Type B pancreatic cell (in vitro differentiated cells): ENCODE measurements around the gene C9orf78. TPM values are rescaled to one million over a fixed set of nuclear protein-coding genes. Genes with fewer than 3 reads are reported as not detected.

Source experiments
- DNase-seq: peaks from one replicate; pipeline ENCODE4 v3.0.0; 2021; ENCODE audit warnings: mixed read lengths; ENCODE audit not compliant: unreplicated experiment; ENCODE audit errors: extremely low spot score
- H3K27ac Mint-ChIP-seq: 2 replicates; pipeline ENCODE4 v1.8.0; 2021; ENCODE audit warnings: mild to moderate bottlenecking, mixed read lengths
- H3K27me3 Mint-ChIP-seq: 2 replicates; pipeline ENCODE4 v1.8.0; 2021; ENCODE audit warnings: mixed read lengths
- H3K36me3 Mint-ChIP-seq: 2 replicates; pipeline ENCODE4 v1.8.0; 2021; ENCODE audit warnings: mixed read lengths
- H3K4me1 Mint-ChIP-seq: one replicate; pipeline ENCODE4 v1.8.0; 2021; ENCODE audit warnings: mixed read lengths; ENCODE audit not compliant: unreplicated experiment
- H3K4me3 Mint-ChIP-seq: 2 replicates; pipeline ENCODE4 v1.8.0; 2021; ENCODE audit warnings: mild to moderate bottlenecking, mixed read lengths
- H3K9me3 Mint-ChIP-seq: 2 replicates; pipeline ENCODE4 v1.8.0; 2021; ENCODE audit warnings: mixed read lengths
- total RNA-seq: library from RNA; stranded (reverse); gene quantifications from 2 replicates; pipeline ENCODE4 v1.2.1, GENCODE V29; 2021; ENCODE audit warnings: low replicate concordance
- TF ChIP-seq, protein P1 (sequence below): fragments of 200-600 bp; sonication (generic); conservative IDR thresholded peaks from 2 replicates; pipeline ENCODE4 v1.5.0; 2021; ENCODE audit warnings: antibody characterized with exemption, mild to moderate bottlenecking

The C9orf78 gene
- total RNA-seq, 1 donor from 2014 or later, result 35.4 TPM

GRCh38 chr9:129857207-129857606, 22.1 kb upstream of the C9orf78 start:
- TF ChIP-seq, protein P1, sequence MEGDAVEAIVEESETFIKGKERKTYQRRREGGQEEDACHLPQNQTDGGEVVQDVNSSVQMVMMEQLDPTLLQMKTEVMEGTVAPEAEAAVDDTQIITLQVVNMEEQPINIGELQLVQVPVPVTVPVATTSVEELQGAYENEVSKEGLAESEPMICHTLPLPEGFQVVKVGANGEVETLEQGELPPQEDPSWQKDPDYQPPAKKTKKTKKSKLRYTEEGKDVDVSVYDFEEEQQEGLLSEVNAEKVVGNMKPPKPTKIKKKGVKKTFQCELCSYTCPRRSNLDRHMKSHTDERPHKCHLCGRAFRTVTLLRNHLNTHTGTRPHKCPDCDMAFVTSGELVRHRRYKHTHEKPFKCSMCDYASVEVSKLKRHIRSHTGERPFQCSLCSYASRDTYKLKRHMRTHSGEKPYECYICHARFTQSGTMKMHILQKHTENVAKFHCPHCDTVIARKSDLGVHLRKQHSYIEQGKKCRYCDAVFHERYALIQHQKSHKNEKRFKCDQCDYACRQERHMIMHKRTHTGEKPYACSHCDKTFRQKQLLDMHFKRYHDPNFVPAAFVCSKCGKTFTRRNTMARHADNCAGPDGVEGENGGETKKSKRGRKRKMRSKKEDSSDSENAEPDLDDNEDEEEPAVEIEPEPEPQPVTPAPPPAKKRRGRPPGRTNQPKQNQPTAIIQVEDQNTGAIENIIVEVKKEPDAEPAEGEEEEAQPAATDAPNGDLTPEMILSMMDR, result no peak
- Mint-ChIP-seq H3K4me3 (no peak overlapping the region), H3K36me3 (peaks cover 22% of the 10 kb centered on the region), H3K4me1 (peaks cover 11% of the 10 kb centered on the region), H3K9me3 (no peaks in the 10 kb centered on the region), H3K27ac (no peak overlapping the region), H3K27me3 (no peaks in the 10 kb centered on the region)
- DNase-seq, result no peak

GRCh38 chr9:129854588-129855110, 19.6 kb upstream of the C9orf78 start:
- Mint-ChIP-seq H3K9me3 (no peaks in the 10 kb centered on the region), H3K27me3 (no peaks in the 10 kb centered on the region), H3K4me1 (peaks cover 21% of the 10 kb centered on the region), H3K4me3 (no peak overlapping the region), H3K27ac (no peak overlapping the region), H3K36me3 (peaks cover 27% of the 10 kb centered on the region)
- TF ChIP-seq, protein P1, result no peak
- DNase-seq, result no peak

GRCh38 chr9:129853614-129854013, 18.5 kb upstream of the C9orf78 start:
- no peaks in the 10 kb centered on the region for H3K9me3 Mint-ChIP-seq
- H3K27me3 Mint-ChIP-seq, result no peaks in the 10 kb centered on the region
- H3K36me3 Mint-ChIP-seq, result peaks cover 27% of the 10 kb centered on the region
- H3K27ac Mint-ChIP-seq, result peak overlapping the region; percentile 93
- no peak overlapping the region for H3K4me3 Mint-ChIP-seq
- peaks cover 21% of the 10 kb centered on the region for H3K4me1 Mint-ChIP-seq
- DNase-seq, result no peak
- TF ChIP-seq, protein P1, result no peak

- no peak for DNase-seq
- Mint-ChIP-seq H3K4me1 (peaks cover 21% of the 10 kb centered on the region), H3K27me3 (no peaks in the 10 kb centered on the region), H3K27ac (peak overlapping the region; percentile 93), H3K9me3 (no peaks in the 10 kb centered on the region), H3K36me3 (peaks cover 27% of the 10 kb centered on the region), H3K4me3 (peak overlapping the region; percentile 38)
- TF ChIP-seq, protein P1, result no peak
Observed at GRCh38 chr9:129852579-129852978, 17.5 kb upstream of the C9orf78 start.

DNA sequence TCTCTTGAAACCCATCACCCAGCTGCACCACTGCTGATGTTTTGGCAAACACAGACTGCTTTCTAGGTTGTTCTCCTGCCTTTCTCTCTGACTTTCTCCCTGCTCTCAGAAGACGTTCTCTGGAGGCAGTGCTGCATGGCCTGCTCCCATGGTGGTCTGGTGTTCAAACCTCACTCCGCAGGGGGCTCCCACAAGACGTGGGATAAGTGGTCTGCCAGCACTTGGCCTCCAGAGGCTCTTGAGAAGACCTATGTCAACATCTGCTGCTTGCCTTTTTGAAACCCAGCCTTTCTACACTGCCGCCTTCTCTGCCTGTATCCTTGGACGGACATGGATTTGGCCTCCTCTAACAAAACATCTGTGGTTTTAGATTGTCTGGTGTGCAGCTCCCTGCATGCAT, 16.7 kb upstream of the C9orf78 start:
- Mint-ChIP-seq H3K9me3 (no peaks in the 10 kb centered on the region), H3K36me3 (peaks cover 27% of the 10 kb centered on the region), H3K27ac (peak overlapping the region; percentile 93), H3K27me3 (no peaks in the 10 kb centered on the region), H3K4me1 (peaks cover 21% of the 10 kb centered on the region), H3K4me3 (peak overlapping the region; percentile 38)
- no peak for DNase-seq
- TF ChIP-seq, protein P1, result no peak
